DMS153 treated with DMSO at 0.1 percent for 48 hours (cell line): ENCODE results near the gene LINGO1.
A peak's percentile ranks its signal among the peaks of the same experiment; 100 is the strongest.

Experiments
- DNase-seq: peaks from one replicate; lab custom pipeline; 2025; ENCODE audit not compliant: unreplicated experiment; lab: John Stamatoyannopoulos, UW

LINGO1 gene

GRCh38 chr15:77617476-77618230 is 15.1 kb downstream of the LINGO1 start:
- no peak for DNase-seq

- no peak for DNase-seq
These were observed 16.6 kb downstream of the LINGO1 start for GRCh38 chr15:77616072-77616471.

GRCh38 chr15:77615472-77615871 is 17.2 kb downstream of the LINGO1 start:
- DNase-seq = no peak

- no peak for DNase-seq
These were observed 18.4 kb downstream of the LINGO1 start for GRCh38 chr15:77614251-77614806.

- no peak for DNase-seq
These were observed 18.9 kb downstream of the LINGO1 start for GRCh38 chr15:77613814-77614213.

- no peak for DNase-seq
These were observed 19.6 kb downstream of the LINGO1 start for GRCh38 chr15:77612958-77613601.

- no peak for DNase-seq
These were observed 20.9 kb downstream of the LINGO1 start for GRCh38 chr15:77611767-77612166.

GRCh38 chr15:77610731-77611130 is 22.0 kb downstream of the LINGO1 start:
- no peak for DNase-seq

GRCh38 chr15:77609558-77609957 is 23.2 kb downstream of the LINGO1 start:
- no peak for DNase-seq

- DNase-seq = no peak
These were observed 23.9 kb downstream of the LINGO1 start for GRCh38 chr15:77608774-77609173.

- DNase-seq = no peak
These were observed 24.8 kb downstream of the LINGO1 start for GRCh38 chr15:77607894-77608261.

GRCh38 chr15:77607111-77607893 is 25.4 kb downstream of the LINGO1 start:
- no peak for DNase-seq

- peak; percentile 8 for DNase-seq
These were observed 26.3 kb downstream of the LINGO1 start for GRCh38 chr15:77606142-77607034.

GRCh38 chr15:77605547-77605946 is 27.2 kb downstream of the LINGO1 start:
- no peak for DNase-seq

GRCh38 chr15:77604973-77605372 is 27.7 kb downstream of the LINGO1 start:
- DNase-seq = no peak

- DNase-seq = no peak
These were observed 28.9 kb downstream of the LINGO1 start for GRCh38 chr15:77603611-77604336.

GRCh38 chr15:77602800-77603199 is 29.9 kb downstream of the LINGO1 start:
- no peak for DNase-seq

GRCh38 chr15:77599899-77600298 is 32.8 kb downstream of the LINGO1 start:
- DNase-seq = peak; percentile 39

- DNase-seq = no peak
These were observed 33.4 kb downstream of the LINGO1 start for GRCh38 chr15:77599357-77599756.

- DNase-seq = no peak
These were observed 34.1 kb downstream of the LINGO1 start for GRCh38 chr15:77598644-77599043.
